Ishikawa (cell line): ENCODE results near the gene DPAGT1.

Experiments used
- CEBPB ChIP-seq: IDR thresholded peaks from 2 replicates; pipeline ENCODE4 v1.6.1; 2012
- CREB1 ChIP-seq: IDR thresholded peaks from 2 replicates; pipeline ENCODE4 v1.6.1; 2012; ENCODE audit warnings: low read depth
- EGR1 ChIP-seq: IDR thresholded peaks from 2 replicates; pipeline ENCODE4 v1.6.1; 2012
- EP300 ChIP-seq: IDR thresholded peaks from 2 replicates; pipeline ENCODE4 v1.6.1; 2012; ENCODE audit warnings: borderline replicate concordance
- FOXM1 ChIP-seq: IDR thresholded peaks from 2 replicates; pipeline ENCODE4 v1.6.1; 2012; ENCODE audit warnings: low read depth, borderline replicate concordance
- MAX ChIP-seq: IDR thresholded peaks from 2 replicates; pipeline ENCODE4 v1.6.1; 2012
- NFIC ChIP-seq: IDR thresholded peaks from 2 replicates; pipeline ENCODE4 v1.6.1; 2012
- RAD21 ChIP-seq: IDR thresholded peaks from 2 replicates; pipeline ENCODE4 v1.6.1; 2012; ENCODE audit warnings: low read depth
- TAF1 ChIP-seq: IDR thresholded peaks from 2 replicates; pipeline ENCODE4 v1.6.1; 2012; ENCODE audit warnings: low read depth, mild to moderate bottlenecking
- TCF12 ChIP-seq: IDR thresholded peaks from 2 replicates; pipeline ENCODE4 v1.6.1; 2012; ENCODE audit warnings: low read depth
- TEAD4 ChIP-seq: IDR thresholded peaks from 2 replicates; pipeline ENCODE4 v1.6.1; 2012
- YY1 ChIP-seq: IDR thresholded peaks from 2 replicates; pipeline ENCODE4 v1.6.1; 2012; ENCODE audit warnings: low read depth
- ZBTB7A ChIP-seq: IDR thresholded peaks from 2 replicates; pipeline ENCODE4 v1.6.1; 2012; ENCODE audit warnings: low read depth
- TF ChIP-seq, protein P1 (sequence below): IDR thresholded peaks from 2 replicates; pipeline ENCODE4 v1.6.1; 2012
- TF ChIP-seq, protein P2 (sequence below): IDR thresholded peaks from 2 replicates; pipeline ENCODE4 v1.6.1; 2012; ENCODE audit warnings: low read depth, mild to moderate bottlenecking

The DPAGT1 gene

DNA sequence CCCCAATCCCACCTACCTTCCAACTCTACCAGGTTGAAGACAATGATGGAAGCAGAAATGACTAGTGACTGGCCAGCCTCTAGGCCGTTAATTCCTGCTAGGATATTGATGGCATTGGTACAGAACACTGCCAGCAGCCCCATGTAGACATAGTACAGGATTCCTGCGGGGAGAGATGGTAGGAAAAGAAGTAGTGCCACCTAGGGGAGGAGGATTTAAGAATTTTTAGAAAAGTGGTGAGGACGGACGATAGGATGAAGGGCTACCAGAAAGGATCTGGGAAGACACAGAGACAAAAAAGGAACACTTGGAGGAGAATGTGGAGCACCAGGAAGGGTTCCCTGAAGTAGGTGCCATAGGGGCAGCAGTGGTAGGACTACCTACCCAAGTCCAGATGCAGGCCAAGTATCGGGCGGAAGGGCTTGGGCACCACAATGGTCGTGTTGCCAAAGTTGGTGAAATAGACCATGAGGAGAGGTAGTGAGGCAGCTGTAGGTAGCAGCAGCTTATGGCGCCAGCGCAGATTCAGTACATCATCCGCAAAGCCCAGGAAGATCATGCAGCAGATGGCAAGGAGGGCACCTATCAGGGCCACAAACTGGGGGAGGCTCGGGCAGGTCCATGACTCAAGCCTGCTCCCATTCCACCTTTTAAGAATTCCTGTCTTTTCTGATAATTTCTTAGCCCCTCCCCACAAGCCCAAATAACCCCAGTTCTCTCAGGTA is 1.2 kb downstream of the DPAGT1 start:
- TF ChIP-seq RAD21 (0 out of 2 replicates have a peak, but pooled peaks have one; percentile 28), EP300 (no peak)

DNA sequence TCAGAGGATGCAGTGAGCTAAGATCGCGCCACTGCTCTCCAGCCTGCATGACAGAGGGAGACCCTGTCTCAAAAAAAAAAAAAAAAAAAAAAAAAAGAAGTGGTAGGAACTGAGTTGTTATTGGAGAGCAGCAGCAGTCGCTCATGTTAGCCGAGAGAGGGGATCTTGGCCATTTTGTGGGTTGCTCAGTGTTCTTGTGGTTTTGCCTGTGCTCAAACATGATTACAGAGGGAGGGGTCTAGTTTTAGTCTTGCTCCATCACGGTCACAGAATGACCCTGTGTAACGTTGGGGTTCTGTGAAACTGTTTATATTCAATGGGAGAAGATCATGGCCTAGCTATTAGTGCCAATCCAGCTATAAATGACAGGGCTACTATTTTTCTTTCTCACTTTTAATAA is 1.9 kb downstream of the DPAGT1 start:
- TF ChIP-seq EP300 (no peak), FOXM1 (no peak)

- TF ChIP-seq RAD21 (no peak), FOXM1 (peak; percentile 97), EGR1 (0 out of 2 replicates have a peak, but pooled peaks have one; percentile 22), CREB1 (peak; percentile 39; the same call in 1 of the 2 replicates), TAF1 (peak; percentile 99), EP300 (peak; percentile 54; the same call in 1 of the 2 replicates), MAX (peak; percentile 93), YY1 (peak; percentile 84), TCF12 (peak; percentile 85), ZBTB7A (no peak), NFIC (no peak), CEBPB (no peak), TEAD4 (peak; percentile 33; the same call in 1 of the 2 replicates)
- TF ChIP-seq, protein P1, sequence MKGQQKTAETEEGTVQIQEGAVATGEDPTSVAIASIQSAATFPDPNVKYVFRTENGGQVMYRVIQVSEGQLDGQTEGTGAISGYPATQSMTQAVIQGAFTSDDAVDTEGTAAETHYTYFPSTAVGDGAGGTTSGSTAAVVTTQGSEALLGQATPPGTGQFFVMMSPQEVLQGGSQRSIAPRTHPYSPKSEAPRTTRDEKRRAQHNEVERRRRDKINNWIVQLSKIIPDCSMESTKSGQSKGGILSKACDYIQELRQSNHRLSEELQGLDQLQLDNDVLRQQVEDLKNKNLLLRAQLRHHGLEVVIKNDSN = peak; percentile 30; the same call in 1 of the 2 replicates
- TF ChIP-seq, protein P2, sequence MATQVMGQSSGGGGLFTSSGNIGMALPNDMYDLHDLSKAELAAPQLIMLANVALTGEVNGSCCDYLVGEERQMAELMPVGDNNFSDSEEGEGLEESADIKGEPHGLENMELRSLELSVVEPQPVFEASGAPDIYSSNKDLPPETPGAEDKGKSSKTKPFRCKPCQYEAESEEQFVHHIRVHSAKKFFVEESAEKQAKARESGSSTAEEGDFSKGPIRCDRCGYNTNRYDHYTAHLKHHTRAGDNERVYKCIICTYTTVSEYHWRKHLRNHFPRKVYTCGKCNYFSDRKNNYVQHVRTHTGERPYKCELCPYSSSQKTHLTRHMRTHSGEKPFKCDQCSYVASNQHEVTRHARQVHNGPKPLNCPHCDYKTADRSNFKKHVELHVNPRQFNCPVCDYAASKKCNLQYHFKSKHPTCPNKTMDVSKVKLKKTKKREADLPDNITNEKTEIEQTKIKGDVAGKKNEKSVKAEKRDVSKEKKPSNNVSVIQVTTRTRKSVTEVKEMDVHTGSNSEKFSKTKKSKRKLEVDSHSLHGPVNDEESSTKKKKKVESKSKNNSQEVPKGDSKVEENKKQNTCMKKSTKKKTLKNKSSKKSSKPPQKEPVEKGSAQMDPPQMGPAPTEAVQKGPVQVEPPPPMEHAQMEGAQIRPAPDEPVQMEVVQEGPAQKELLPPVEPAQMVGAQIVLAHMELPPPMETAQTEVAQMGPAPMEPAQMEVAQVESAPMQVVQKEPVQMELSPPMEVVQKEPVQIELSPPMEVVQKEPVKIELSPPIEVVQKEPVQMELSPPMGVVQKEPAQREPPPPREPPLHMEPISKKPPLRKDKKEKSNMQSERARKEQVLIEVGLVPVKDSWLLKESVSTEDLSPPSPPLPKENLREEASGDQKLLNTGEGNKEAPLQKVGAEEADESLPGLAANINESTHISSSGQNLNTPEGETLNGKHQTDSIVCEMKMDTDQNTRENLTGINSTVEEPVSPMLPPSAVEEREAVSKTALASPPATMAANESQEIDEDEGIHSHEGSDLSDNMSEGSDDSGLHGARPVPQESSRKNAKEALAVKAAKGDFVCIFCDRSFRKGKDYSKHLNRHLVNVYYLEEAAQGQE = no peak
These were observed 6.4 kb downstream of the DPAGT1 start for GRCh38 chr11:119095066-119095880.

DNA sequence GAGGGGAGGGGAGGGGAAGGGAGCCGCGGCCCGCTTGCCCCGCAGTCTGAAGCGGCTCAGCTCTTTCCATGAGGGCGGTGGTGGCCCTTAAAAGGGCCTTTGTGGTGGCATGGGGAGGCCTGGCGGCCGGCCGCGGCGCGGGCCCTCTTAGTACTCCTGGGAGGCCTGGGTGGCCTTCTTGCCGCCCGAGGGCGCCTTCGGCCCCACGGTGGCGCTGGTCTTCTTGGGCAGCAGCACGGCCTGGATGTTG is 6.9 kb downstream of the DPAGT1 start:
- TF ChIP-seq YY1 (no peak), RAD21 (peak; percentile 34; the same call in 1 of the 2 replicates)

DNA sequence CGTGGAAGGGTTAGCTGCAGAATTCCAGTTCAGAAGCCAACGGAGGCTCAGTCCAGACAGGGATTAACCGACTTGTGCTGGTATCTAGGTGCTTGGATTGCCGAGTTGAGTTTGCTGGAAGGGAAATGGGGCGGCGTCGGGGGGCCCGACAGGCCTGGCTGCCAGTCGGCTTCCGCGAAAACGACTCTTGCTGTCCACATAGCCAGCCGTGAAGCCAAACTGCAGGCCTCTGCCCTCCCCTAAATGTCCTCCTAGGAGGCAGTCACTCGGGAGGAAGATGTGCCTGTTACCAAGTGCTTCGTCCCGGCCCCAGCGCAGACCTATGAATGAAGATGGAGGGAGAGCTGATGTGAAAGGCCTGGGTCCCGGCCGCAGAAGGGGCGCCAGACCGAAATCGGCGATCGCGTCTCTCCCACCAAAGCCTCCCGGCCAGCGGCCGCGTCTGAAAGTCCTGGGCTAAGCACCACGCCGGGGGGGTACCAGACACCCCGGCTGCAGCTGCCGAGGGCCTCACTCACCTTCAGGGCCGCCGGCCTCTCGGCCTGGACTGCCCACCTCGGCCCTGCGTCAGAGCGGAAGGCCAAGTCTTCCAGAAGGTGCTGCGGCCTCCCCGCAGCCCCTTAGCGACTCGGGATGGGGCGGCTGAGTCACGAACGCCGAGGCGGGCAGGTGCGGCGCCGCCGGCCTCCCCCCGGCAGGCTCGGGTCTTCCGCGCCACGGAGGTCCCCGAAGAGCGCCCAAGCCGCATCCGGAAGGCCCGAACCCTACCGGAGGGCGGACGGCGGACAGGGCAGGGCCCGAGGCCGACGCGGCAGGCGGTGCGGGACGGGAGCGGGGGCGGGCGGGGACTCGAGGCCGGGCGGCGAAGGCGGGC is 7.5 kb downstream of the DPAGT1 start:
- peak; percentile 36; the same call in 1 of the 2 replicates for TF ChIP-seq TAF1
- no peak for TF ChIP-seq ZBTB7A
- no peak for TF ChIP-seq TCF12
- TF ChIP-seq EP300 = no peak
- TF ChIP-seq, protein P2 = no peak

- TF ChIP-seq EGR1 = no peak
- no peak for TF ChIP-seq YY1
- TF ChIP-seq EP300 = no peak
- TF ChIP-seq CREB1 = no peak
- no peak for TF ChIP-seq NFIC
- no peak for TF ChIP-seq CEBPB
- no peak for TF ChIP-seq TEAD4
- TF ChIP-seq, protein P1 = no peak
- TF ChIP-seq RAD21 = no peak
- TF ChIP-seq, protein P2 = no peak
- TF ChIP-seq MAX = no peak
- no peak for TF ChIP-seq TAF1
- TF ChIP-seq TCF12 = no peak
- no peak for TF ChIP-seq FOXM1
- no peak for TF ChIP-seq ZBTB7A
These were observed 8.5 kb downstream of the DPAGT1 start for GRCh38 chr11:119092880-119093842.
